Breast epithelium (tissue), 4 donors: ENCODE measurements around the gene C5AR2. TPM values are rescaled to one million over a fixed set of nuclear protein-coding genes. Genes with fewer than 3 reads are reported as not detected.

Source experiments
- DNase-seq, 2 donors: peaks; one replicate each; pipeline ENCODE4 v3.0.0-alpha.2; 2019; ENCODE audit warnings: low spot score in 2 of 2
- H3K27ac ChIP-seq, 2 donors: fragments of 200-600 bp; sonication (generic) in 1 of 2; one replicate each; pipeline ENCODE4 v1.5.1; 2016 to 2019; ENCODE audit warnings: mild to moderate bottlenecking in 1 of 2
- H3K27me3 ChIP-seq, 2 donors: fragments of 200-600 bp; sonication (generic) in 1 of 2; one replicate each; pipeline versions ENCODE4 v1.5.1 to v1.6.0; 2017 to 2019; ENCODE audit warnings: control low read depth in 1 of 2, mild to moderate bottlenecking in 1 of 2
- H3K36me3 ChIP-seq: fragments of 200-600 bp; one replicate; pipeline ENCODE4 v1.5.1; 2019
- H3K4me1 ChIP-seq, 2 donors: fragments of 200-600 bp; sonication (generic); one replicate each; pipeline ENCODE4 v1.5.1; 2016 to 2019; ENCODE audit warnings: control low read depth in 1 of 2
- H3K4me3 ChIP-seq, 3 donors: fragments of 200-600 bp; sonication (generic); 1 replicate in 2 of 3; 2 replicates in 1 of 3; pipeline ENCODE4 v1.5.1; 2016 to 2019; ENCODE audit warnings: mild to moderate bottlenecking in 3 of 3, moderate library complexity in 2 of 3
- H3K9me3 ChIP-seq, 2 donors: fragments of 200-600 bp; sonication (generic) in 1 of 2; one replicate each; pipeline ENCODE4 v1.5.1; 2016 to 2019; ENCODE audit warnings: control low read depth in 1 of 2
- POLR2A ChIP-seq: fragments of 450-650 bp; IDR thresholded peaks from one replicate; pipeline ENCODE4 v1.6.1; 2016; ENCODE audit warnings: antibody characterized with exemption, mild to moderate bottlenecking, moderate library complexity
- POLR2AphosphoS5 ChIP-seq, 3 donors: sonication (generic); formaldehyde crosslinking; IDR thresholded peaks; one replicate each; pipeline ENCODE4 v1.6.1; 2017; ENCODE audit warnings: antibody characterized with exemption in 3 of 3
- intact Hi-C: fragments of 100-400 bp; cut with DNase I; formaldehyde crosslinking; loops from one replicate; pipeline ENCODE4 v1.15.1; 2023; ENCODE audit warnings: low total_unique reads
- total RNA-seq, 3 donors: library from RNA; depleted of rRNA; stranded (reverse); fragments of >200 nt; gene quantifications; one replicate each; pipeline ENCODE4 v1.1.0, GENCODE V29; 2016
- TF ChIP-seq, protein P1 (sequence below), 3 donors: fragments of 450-650 bp; IDR thresholded peaks; one replicate each; pipeline ENCODE4 v1.5.1; 2016 to 2017; ENCODE audit warnings: antibody characterized with exemption in 3 of 3, mild to moderate bottlenecking in 3 of 3, moderate library complexity in 3 of 3

The C5AR2 gene
- total RNA-seq, 3 donors from 2014 or later = 2.9 to 8.8 (median 6.6) TPM

- Histone ChIP-seq H3K4me3 (no peak overlapping the region), H3K27ac (no peak overlapping the region), H3K4me1 (no peaks in the 10 kb centered on the region), H3K27me3 (no peaks in the 10 kb centered on the region), H3K9me3 (no peaks in the 10 kb centered on the region), H3K36me3 (peaks cover 26% of the 10 kb centered on the region)
- TF ChIP-seq POLR2AphosphoS5 (IDR thresholded peaks at IDR 0.05) (no peak), POLR2A (no peak)
- intact Hi-C loops = no loop called here
- no peak for DNase-seq
These were observed 44.0 kb downstream of the C5AR2 start for GRCh38 chr19:47375694-47376588.

GRCh38 chr19:47376589-47377144 is 44.7 kb downstream of the C5AR2 start:
- DNase-seq = no peak

GRCh38 chr19:47377208-47377701 is 45.3 kb downstream of the C5AR2 start:
- Histone ChIP-seq H3K27ac (peak overlapping the region in 1 of 2 donors; percentile 80), H3K4me3 (no peak overlapping the region), H3K27me3 (no peaks in the 10 kb centered on the region), H3K9me3 (no peaks in the 10 kb centered on the region), H3K4me1 (no peaks in the 10 kb centered on the region), H3K36me3 (peaks cover 25% of the 10 kb centered on the region)
- intact Hi-C loops = no loop called here
- TF ChIP-seq POLR2A (no peak), POLR2AphosphoS5 (IDR thresholded peaks at IDR 0.05) (no peak)
- TF ChIP-seq, protein P1, sequence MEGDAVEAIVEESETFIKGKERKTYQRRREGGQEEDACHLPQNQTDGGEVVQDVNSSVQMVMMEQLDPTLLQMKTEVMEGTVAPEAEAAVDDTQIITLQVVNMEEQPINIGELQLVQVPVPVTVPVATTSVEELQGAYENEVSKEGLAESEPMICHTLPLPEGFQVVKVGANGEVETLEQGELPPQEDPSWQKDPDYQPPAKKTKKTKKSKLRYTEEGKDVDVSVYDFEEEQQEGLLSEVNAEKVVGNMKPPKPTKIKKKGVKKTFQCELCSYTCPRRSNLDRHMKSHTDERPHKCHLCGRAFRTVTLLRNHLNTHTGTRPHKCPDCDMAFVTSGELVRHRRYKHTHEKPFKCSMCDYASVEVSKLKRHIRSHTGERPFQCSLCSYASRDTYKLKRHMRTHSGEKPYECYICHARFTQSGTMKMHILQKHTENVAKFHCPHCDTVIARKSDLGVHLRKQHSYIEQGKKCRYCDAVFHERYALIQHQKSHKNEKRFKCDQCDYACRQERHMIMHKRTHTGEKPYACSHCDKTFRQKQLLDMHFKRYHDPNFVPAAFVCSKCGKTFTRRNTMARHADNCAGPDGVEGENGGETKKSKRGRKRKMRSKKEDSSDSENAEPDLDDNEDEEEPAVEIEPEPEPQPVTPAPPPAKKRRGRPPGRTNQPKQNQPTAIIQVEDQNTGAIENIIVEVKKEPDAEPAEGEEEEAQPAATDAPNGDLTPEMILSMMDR (IDR thresholded peaks at IDR 0.05) = no peak
- DNase-seq = no peak

More at GRCh38 chr19:47376589-47377144, 44.7 kb downstream of the C5AR2 start:
- Histone ChIP-seq H3K9me3 (no peaks in the 10 kb centered on the region), H3K27me3 (no peaks in the 10 kb centered on the region), H3K36me3 (peaks cover 26% of the 10 kb centered on the region), H3K4me3 (no peak overlapping the region), H3K4me1 (no peaks in the 10 kb centered on the region), H3K27ac (peak overlapping the region in 1 of 2 donors; percentile 80)
- TF ChIP-seq POLR2A = no peak
- no peak for TF ChIP-seq POLR2AphosphoS5 (IDR thresholded peaks at IDR 0.05)
- TF ChIP-seq, protein P1 (IDR thresholded peaks at IDR 0.05) = no peak
- intact Hi-C loops = no loop called here

GRCh38 chr19:47377801-47378200 is 45.8 kb downstream of the C5AR2 start:
- DNase-seq = no peak
- no peaks in the 10 kb centered on the region for H3K9me3 ChIP-seq
- H3K27ac ChIP-seq = peak overlapping the region in 1 of 2 donors; percentile 80
- no peak overlapping the region for H3K4me3 ChIP-seq
- TF ChIP-seq, protein P1 (IDR thresholded peaks at IDR 0.05) = no peak
- TF ChIP-seq POLR2AphosphoS5 (IDR thresholded peaks at IDR 0.05) (no peak), POLR2A (no peak)
- H3K4me1 ChIP-seq = no peaks in the 10 kb centered on the region
- peaks cover 20% of the 10 kb centered on the region for H3K36me3 ChIP-seq
- H3K27me3 ChIP-seq = no peaks in the 10 kb centered on the region
- intact Hi-C loops = no loop called here

DNA sequence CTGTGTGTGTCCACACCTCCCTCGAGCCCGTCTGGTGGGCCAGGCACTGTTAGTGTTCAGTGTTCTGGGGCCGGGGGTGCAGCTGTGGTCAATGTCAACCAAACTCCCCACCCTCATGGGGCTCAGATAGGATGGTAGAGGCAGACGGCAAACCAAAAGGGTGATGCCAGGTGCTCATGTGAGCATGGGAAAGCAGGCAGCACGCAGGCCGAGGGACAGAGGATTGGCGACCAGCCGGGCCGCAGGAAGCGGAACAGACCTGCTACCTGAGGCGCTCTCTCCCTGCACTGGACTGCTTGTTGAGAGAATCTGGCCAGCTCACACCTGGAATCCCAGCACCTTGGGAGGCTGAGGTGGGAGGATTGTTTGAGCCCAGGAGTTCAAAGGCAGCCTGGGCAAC is 46.3 kb downstream of the C5AR2 start:
- Histone ChIP-seq H3K4me3 (no peak overlapping the region), H3K4me1 (no peaks in the 10 kb centered on the region), H3K27me3 (no peaks in the 10 kb centered on the region), H3K27ac (peak overlapping the region in 1 of 2 donors; percentile 80), H3K9me3 (no peaks in the 10 kb centered on the region), H3K36me3 (peaks cover 18% of the 10 kb centered on the region)
- no peak for DNase-seq
- intact Hi-C loops = no loop called here
- TF ChIP-seq POLR2A (no peak), POLR2AphosphoS5 (IDR thresholded peaks at IDR 0.05) (no peak)
- TF ChIP-seq, protein P1 (IDR thresholded peaks at IDR 0.05) = no peak
